ENCODE data around the gene SLC13A2.
A peak's percentile ranks its signal among the peaks of the same experiment; 100 is the strongest.

Gene SLC13A2

GRCh38 chr17:28470914-28471366 is 2.5 kb upstream of the SLC13A2 start:
- no peak for DNase-seq (ENCODE audit: low read depth)

- no peak for DNase-seq (ENCODE audit: low read depth)
Observed at GRCh38 chr17:28471531-28472342, 1.7 kb upstream of the SLC13A2 start.

GRCh38 chr17:28472871-28473497 is 460 bp upstream of the SLC13A2 start:
- no peak for DNase-seq (ENCODE audit: low read depth)

GRCh38 chr17:28474111-28474531 is 677 bp downstream of the SLC13A2 start:
- DNase-seq (ENCODE audit: low read depth): no peak

- DNase-seq (ENCODE audit: low read depth): peak; percentile 61
Observed at GRCh38 chr17:28475151-28475900, 1.9 kb downstream of the SLC13A2 start.

- no peak for DNase-seq (ENCODE audit: low read depth)
Observed at GRCh38 chr17:28476076-28476865, 2.8 kb downstream of the SLC13A2 start.

GRCh38 chr17:28477928-28478327 is 4.5 kb downstream of the SLC13A2 start:
- DNase-seq (ENCODE audit: low read depth): no peak

- peak; percentile 12 for DNase-seq (ENCODE audit: low read depth)
Observed at GRCh38 chr17:28478712-28479615, 5.5 kb downstream of the SLC13A2 start.

- no peak for DNase-seq (ENCODE audit: low read depth)
Observed at GRCh38 chr17:28480278-28480677, 6.8 kb downstream of the SLC13A2 start.

- DNase-seq (ENCODE audit: low read depth): no peak
Observed at GRCh38 chr17:28480799-28481571, 7.5 kb downstream of the SLC13A2 start.

GRCh38 chr17:28482551-28483199 is 9.2 kb downstream of the SLC13A2 start:
- DNase-seq (ENCODE audit: low read depth): no peak

- DNase-seq (ENCODE audit: low read depth): no peak
Observed at GRCh38 chr17:28484296-28484695, 10.9 kb downstream of the SLC13A2 start.

- no peak for DNase-seq (ENCODE audit: low read depth)
Observed at GRCh38 chr17:28485049-28485448, 11.6 kb downstream of the SLC13A2 start.

- no peak for DNase-seq (ENCODE audit: low read depth)
Observed at GRCh38 chr17:28487881-28488532, 14.6 kb downstream of the SLC13A2 start.

- no peak for DNase-seq (ENCODE audit: low read depth)
Observed at GRCh38 chr17:28488533-28489276, 15.3 kb downstream of the SLC13A2 start.

GRCh38 chr17:28491286-28491685 is 17.8 kb downstream of the SLC13A2 start:
- no peak for DNase-seq (ENCODE audit: low read depth)

- DNase-seq (ENCODE audit: low read depth): no peak
Observed at GRCh38 chr17:28491860-28492259, 18.4 kb downstream of the SLC13A2 start.

All from iris pigment epithelial cell (primary cell).